ENCODE data around the gene APOD. TPM values are rescaled to one million over a fixed set of nuclear protein-coding genes. Genes with fewer than 3 reads are reported as not detected.

APOD gene
- total and polyA plus RNA-seq, 2 of the 4 experiments (the other 2 are of a cell fraction): 0.36 TPM; not detected in 1

DNA sequence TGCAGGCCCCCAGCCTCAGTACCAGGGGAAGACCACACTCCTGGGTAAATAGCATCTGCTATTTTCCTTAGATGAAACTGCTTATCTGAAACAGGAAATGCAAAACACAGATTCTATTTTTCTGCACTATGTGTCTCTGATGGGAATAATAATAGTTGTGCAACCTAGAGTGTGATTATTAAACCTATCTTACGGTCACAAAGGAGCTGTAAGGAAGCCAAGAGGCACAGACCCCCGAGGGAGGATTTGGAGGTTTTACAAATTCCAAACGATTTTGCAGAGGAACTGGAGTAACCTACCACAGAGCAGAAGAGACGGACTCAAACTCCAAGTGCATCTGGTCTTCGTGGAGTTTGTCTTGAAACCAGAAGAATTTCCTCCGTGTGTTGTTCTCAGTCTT lies 14.1 kb upstream of the APOD start:
- Histone ChIP-seq H2BK20ac (ENCODE audit: low read depth, low read length) (no peak overlapping the region), H3K4me1 (ENCODE audit: control insufficient read depth, insufficient read depth, low read length) (no peaks in the 10 kb centered on the region), H2AK5ac (ENCODE audit: low read depth, low read length) (no peak overlapping the region), H3K36me3 (ENCODE audit: control insufficient read depth, insufficient read depth, low read length) (no peaks in the 10 kb centered on the region), H4K8ac (ENCODE audit: low read depth in 2 of 2, low read length in 2 of 2) (no peak overlapping the region), H4K5ac (ENCODE audit: low read depth, low read length) (no peak overlapping the region), H3K4ac (ENCODE audit: low read depth, low read length) (no peak overlapping the region), H3K27ac (ENCODE audit: insufficient read depth, low read length) (no peak overlapping the region), H2AFZ (replicated peaks; ENCODE audit: low read length, poor library complexity) (no peak overlapping the region), H3K9me1 (ENCODE audit: insufficient read depth, low read length) (no peaks in the 10 kb centered on the region), H3K79me1 (ENCODE audit: low read depth in 1 of 2, low read length in 2 of 2) (no peaks in the 10 kb centered on the region), H3K4me2 (ENCODE audit: low read depth, low read length) (no peak overlapping the region), H4K20me1 (ENCODE audit: insufficient read depth, low read length) (no peaks in the 10 kb centered on the region), H3K9me3 (ENCODE audit: control insufficient read depth, insufficient read depth, low read length) (no peaks in the 10 kb centered on the region), H3K9ac (ENCODE audit: low read depth, low read length) (no peak overlapping the region), H3K14ac (replicated peaks; ENCODE audit: low read depth, low read length) (no peak overlapping the region), H2AK9ac (replicated peaks; ENCODE audit: low read depth, low read length, poor library complexity) (no peak overlapping the region), H3K18ac (ENCODE audit: low read depth, low read length) (no peak overlapping the region), H2BK15ac (ENCODE audit: low read depth, low read length) (no peak overlapping the region), H2BK120ac (ENCODE audit: low read depth, low read length) (no peak overlapping the region), H3K56ac (ENCODE audit: extremely low read depth, insufficient read depth, low read length) (no peak overlapping the region), H4K91ac (ENCODE audit: insufficient read depth, low read depth, low read length) (no peak overlapping the region), H2BK5ac (ENCODE audit: low read depth, low read length, poor library complexity, severe bottlenecking) (no peak overlapping the region), H3K23ac (ENCODE audit: low read depth, low read length) (no peak overlapping the region), H3K4me3 (ENCODE audit: insufficient read depth, low read depth, low read length) (no peak overlapping the region), H3K27me3 (ENCODE audit: control insufficient read depth, insufficient read depth, low read length) (peaks cover 23% of the 10 kb centered on the region)
- DNase-seq (no peak), ATAC-seq (ENCODE audit: low read depth) (no peak)
- ChIA-PET CTCF (no interaction called here), POLR2A (ENCODE audit: unreplicated experiment) (no interaction called here)
- in situ Hi-C loops (cut with MboI; ENCODE audit: low sequenced_read_pairs): no loop called here
- intact Hi-C loops (cut with micrococcal nuclease): no loop called here
- no TSS peak for BruUV-seq (replicated peaks)
- 0% methylated on average over 1 of the region's 6 CpGs; no CpG with 5 or more reads in 1 of the 2 experiments for WGBS, 2 experiments (ENCODE audit: extremely low coverage in 2 of 2, insufficient read length in 1 of 2)
- dilution Hi-C loops (cut with HindIII; ENCODE audit: low sequenced_read_pairs, unreplicated experiment): no loop called here
- no peak for TF ChIP-seq CEBPB (IDR thresholded peaks at IDR 0.05; ENCODE audit: low read depth, low read length)
- TF ChIP-seq, protein P1, sequence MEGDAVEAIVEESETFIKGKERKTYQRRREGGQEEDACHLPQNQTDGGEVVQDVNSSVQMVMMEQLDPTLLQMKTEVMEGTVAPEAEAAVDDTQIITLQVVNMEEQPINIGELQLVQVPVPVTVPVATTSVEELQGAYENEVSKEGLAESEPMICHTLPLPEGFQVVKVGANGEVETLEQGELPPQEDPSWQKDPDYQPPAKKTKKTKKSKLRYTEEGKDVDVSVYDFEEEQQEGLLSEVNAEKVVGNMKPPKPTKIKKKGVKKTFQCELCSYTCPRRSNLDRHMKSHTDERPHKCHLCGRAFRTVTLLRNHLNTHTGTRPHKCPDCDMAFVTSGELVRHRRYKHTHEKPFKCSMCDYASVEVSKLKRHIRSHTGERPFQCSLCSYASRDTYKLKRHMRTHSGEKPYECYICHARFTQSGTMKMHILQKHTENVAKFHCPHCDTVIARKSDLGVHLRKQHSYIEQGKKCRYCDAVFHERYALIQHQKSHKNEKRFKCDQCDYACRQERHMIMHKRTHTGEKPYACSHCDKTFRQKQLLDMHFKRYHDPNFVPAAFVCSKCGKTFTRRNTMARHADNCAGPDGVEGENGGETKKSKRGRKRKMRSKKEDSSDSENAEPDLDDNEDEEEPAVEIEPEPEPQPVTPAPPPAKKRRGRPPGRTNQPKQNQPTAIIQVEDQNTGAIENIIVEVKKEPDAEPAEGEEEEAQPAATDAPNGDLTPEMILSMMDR (conservative IDR thresholded peaks at IDR 0.05; ENCODE audit: low read depth, low read length): no peak

Data from IMR-90 (cell line).